ENCODE data around the gene VPS4B. TPM values are rescaled to one million over a fixed set of nuclear protein-coding genes. Genes with fewer than 3 reads are reported as not detected.

Gene VPS4B
- total and polyA plus RNA-seq, 12 donors, result 6.1 to 39.6 (median 21.4) TPM

GRCh38 chr18:63378919-63379638 is 43.2 kb downstream of the VPS4B start:
- Histone ChIP-seq H3K27me3 (no peaks in the 10 kb centered on the region), H3K4me1 (peaks cover 0 to 10% (median 0%) of the 10 kb centered on the region in 9 donors), H3K4me3 (no peak overlapping the region), H3K9me3 (peaks cover 0 to 22% (median 6%) of the 10 kb centered on the region in 11 donors), H3K36me3 (peaks cover 0 to 20% (median 0%) of the 10 kb centered on the region in 9 donors), H3K27ac (no peak overlapping the region)
- 73 to 75% methylated on average over 4 of the region's 4 CpGs for WGBS, 2 donors
- ATAC-seq (no peak), DNase-seq (no peak)
- intact Hi-C loops (cut with DNase I), result loop anchor here in 1 of 10 donors (10.0 kb wide), 1 partner anchor 774 kb away; no protein-coding TSS in a partner anchor
- no peak for TF ChIP-seq CTCF (IDR thresholded peaks at IDR 0.05)

- WGBS, 2 donors, result 76 to 81% methylated on average over 2 of the region's 2 CpGs
- DNase-seq (no peak), ATAC-seq (no peak)
- no peak overlapping the region for H3K27ac ChIP-seq
- no peak overlapping the region for H3K4me3 ChIP-seq
- intact Hi-C loops (cut with DNase I), result loop anchor here in 1 of 10 donors (10.0 kb wide), 1 partner anchor 773 kb away; no protein-coding TSS in a partner anchor
- peaks cover 0 to 10% (median 0%) of the 10 kb centered on the region in 9 donors for H3K4me1 ChIP-seq
- no peak for TF ChIP-seq CTCF (IDR thresholded peaks at IDR 0.05)
- peaks cover 0 to 18% (median 6%) of the 10 kb centered on the region in 11 donors for H3K9me3 ChIP-seq
- no peaks in the 10 kb centered on the region for H3K27me3 ChIP-seq
- peaks cover 0 to 4% (median 0%) of the 10 kb centered on the region in 9 donors for H3K36me3 ChIP-seq
Observed at GRCh38 chr18:63377275-63377980, 44.8 kb downstream of the VPS4B start.

- no peak for TF ChIP-seq CTCF (IDR thresholded peaks at IDR 0.05)
- Histone ChIP-seq H3K27ac (no peak overlapping the region), H3K4me1 (peaks cover 0 to 10% (median 0%) of the 10 kb centered on the region in 9 donors), H3K9me3 (peaks cover 0 to 17% (median 6%) of the 10 kb centered on the region in 11 donors), H3K27me3 (no peaks in the 10 kb centered on the region), H3K36me3 (no peaks in the 10 kb centered on the region), H3K4me3 (no peak overlapping the region)
- no peak for ATAC-seq
- DNase-seq, result no peak
- 73 to 85% methylated on average over 2 of the region's 2 CpGs for WGBS, 2 donors
- intact Hi-C loops (cut with DNase I), result loop anchor here in 1 of 10 donors (10.0 kb wide), 1 partner anchor 772 kb away; no protein-coding TSS in a partner anchor
Observed at GRCh38 chr18:63376538-63376937, 45.7 kb downstream of the VPS4B start.

GRCh38 chr18:63374540-63374939 is 47.7 kb downstream of the VPS4B start:
- TF ChIP-seq CTCF (IDR thresholded peaks at IDR 0.05), result no peak

More at GRCh38 chr18:63374540-63374939, 47.7 kb downstream of the VPS4B start:
- no peaks in the 10 kb centered on the region for H3K36me3 ChIP-seq
- 71 to 88% methylated on average over 1 of the region's 1 CpG for whole genome bisulfite sequencing, 2 donors
- H3K27ac ChIP-seq, result no peak overlapping the region
- H3K4me3 ChIP-seq, result no peak overlapping the region
- ATAC-seq, result no peak
- intact Hi-C loops (cut with DNase I), result loop anchor here in 1 of 10 donors (10.0 kb wide), 1 partner anchor 770 kb away; no protein-coding TSS in a partner anchor
- peaks cover 0 to 10% (median 0%) of the 10 kb centered on the region in 9 donors for H3K4me1 ChIP-seq
- peaks cover 0 to 17% (median 6%) of the 10 kb centered on the region in 11 donors for H3K9me3 ChIP-seq
- no peak for DNase-seq
- H3K27me3 ChIP-seq, result no peaks in the 10 kb centered on the region
